ENCODE data around the gene HMGCL.

The HMGCL gene

GRCh38 chr1:23772854-23773242 lies 52.4 kb downstream of the HMGCL start:
- Histone ChIP-seq H3F3A (ENCODE audit: insufficient read depth, low read length) (no peaks in the 10 kb centered on the region), H3K79me2 (ENCODE audit: low read length) (peaks cover 11% of the 10 kb centered on the region), H3K4me3 (ENCODE audit: low read length) (no peak overlapping the region), H3K27me3 (replicated peaks; ENCODE audit: insufficient read depth, low read length) (no peaks in the 10 kb centered on the region), H3K9me3 (replicated peaks; ENCODE audit: insufficient read depth, low read length) (no peaks in the 10 kb centered on the region), H4K20me1 (ENCODE audit: insufficient read depth, low read length) (no peaks in the 10 kb centered on the region), H3K27ac (ENCODE audit: low read length) (no peak overlapping the region), H3K9me2 (replicated peaks; ENCODE audit: insufficient read depth, low read length) (no peaks in the 10 kb centered on the region), H3K36me3 (replicated peaks; ENCODE audit: insufficient read depth, low read length) (no peaks in the 10 kb centered on the region), H2AFZ (ENCODE audit: low read length) (no peak overlapping the region), H3K4me2 (ENCODE audit: low read depth, low read length) (peak overlapping the region; percentile 42; the same call in 1 of the 2 replicates), H3K9ac (ENCODE audit: low read length) (no peak overlapping the region), H3K4me1 (ENCODE audit: low read length) (peaks cover 11% of the 10 kb centered on the region)
- TF ChIP-seq EZH2phosphoT487 (IDR thresholded peaks at IDR 0.05; ENCODE audit: low read length) (no peak), EZH2 (optimal IDR thresholded peaks at IDR 0.05; ENCODE audit: low read depth, low read length) (no peak), CTCF (IDR thresholded peaks at IDR 0.05; ENCODE audit: low read length) (no peak)
- DNase-seq, result no peak

GRCh38 chr1:23772049-23772853 lies 53.0 kb downstream of the HMGCL start:
- TF ChIP-seq EZH2 (optimal IDR thresholded peaks at IDR 0.05; ENCODE audit: low read depth, low read length) (no peak), CTCF (IDR thresholded peaks at IDR 0.05; ENCODE audit: low read length) (peak; percentile 96)
- no peaks in the 10 kb centered on the region for H3K36me3 ChIP-seq (replicated peaks; ENCODE audit: insufficient read depth, low read length)
- peaks cover 6% of the 10 kb centered on the region; the same call in 1 of the 2 replicates for H3K79me2 ChIP-seq (ENCODE audit: low read length)
- H3K4me3 ChIP-seq (ENCODE audit: low read length), result no peak overlapping the region
- H2AFZ ChIP-seq (ENCODE audit: low read length), result peak overlapping the region; percentile 19; the same call in 1 of the 2 replicates
- peak; percentile 86 for DNase-seq
- H3K9me3 ChIP-seq (replicated peaks; ENCODE audit: insufficient read depth, low read length), result no peaks in the 10 kb centered on the region
- H4K20me1 ChIP-seq (ENCODE audit: insufficient read depth, low read length), result no peaks in the 10 kb centered on the region
- H3K27ac ChIP-seq (ENCODE audit: low read length), result no peak overlapping the region
- no peak overlapping the region for H3K9ac ChIP-seq (ENCODE audit: low read length)
- peak overlapping the region; percentile 42 for H3K4me2 ChIP-seq (ENCODE audit: low read depth, low read length)
- H3K27me3 ChIP-seq (replicated peaks; ENCODE audit: insufficient read depth, low read length), result no peaks in the 10 kb centered on the region
- no peaks in the 10 kb centered on the region for H3F3A ChIP-seq (ENCODE audit: insufficient read depth, low read length)
- H3K9me2 ChIP-seq (replicated peaks; ENCODE audit: insufficient read depth, low read length), result no peaks in the 10 kb centered on the region
- H3K4me1 ChIP-seq (ENCODE audit: low read length), result peaks cover 10% of the 10 kb centered on the region

- no peaks in the 10 kb centered on the region for H4K20me1 ChIP-seq (ENCODE audit: insufficient read depth, low read length)
- H3K4me3 ChIP-seq (ENCODE audit: low read length), result no peak overlapping the region
- H3K9me2 ChIP-seq (replicated peaks; ENCODE audit: insufficient read depth, low read length), result no peaks in the 10 kb centered on the region
- TF ChIP-seq CTCF (IDR thresholded peaks at IDR 0.05; ENCODE audit: low read length) (no peak), EZH2phosphoT487 (IDR thresholded peaks at IDR 0.05; ENCODE audit: low read length) (no peak), EZH2 (optimal IDR thresholded peaks at IDR 0.05; ENCODE audit: low read depth, low read length) (no peak)
- no peaks in the 10 kb centered on the region for H3K36me3 ChIP-seq (replicated peaks; ENCODE audit: insufficient read depth, low read length)
- H3F3A ChIP-seq (ENCODE audit: insufficient read depth, low read length), result no peaks in the 10 kb centered on the region
- H2AFZ ChIP-seq (ENCODE audit: low read length), result no peak overlapping the region
- no peak overlapping the region for H3K27ac ChIP-seq (ENCODE audit: low read length)
- no peak overlapping the region for H3K4me2 ChIP-seq (ENCODE audit: low read depth, low read length)
- H3K27me3 ChIP-seq (replicated peaks; ENCODE audit: insufficient read depth, low read length), result no peaks in the 10 kb centered on the region
- H3K9me3 ChIP-seq (replicated peaks; ENCODE audit: insufficient read depth, low read length), result no peaks in the 10 kb centered on the region
- H3K79me2 ChIP-seq (ENCODE audit: low read length), result no peaks in the 10 kb centered on the region
- H3K4me1 ChIP-seq (ENCODE audit: low read length), result peaks cover 8% of the 10 kb centered on the region
- no peak overlapping the region for H3K9ac ChIP-seq (ENCODE audit: low read length)
- DNase-seq, result no peak
Observed at GRCh38 chr1:23768733-23769132, 56.5 kb downstream of the HMGCL start.

Data from MM.1S (cell line).